Measurements from ENCODE around the gene KCNRG. TPM values are rescaled to one million over a fixed set of nuclear protein-coding genes. Genes with fewer than 3 reads are reported as not detected.

Gene KCNRG
- total and polyA plus RNA-seq, 9 of the 15 experiments (the other 6 are each of a cell fraction or from before 2014, with no cell fraction given) = 0.36 to 1.1 (median 0.53) TPM

GRCh38 chr13:49996161-49996915, 18.9 kb upstream of the KCNRG start (continued):
- TF ChIP-seq PHF8 (IDR thresholded peaks at IDR 0.05; ENCODE audit: borderline replicate concordance, low read length) = peak; percentile 60; the same call in 1 of the 2 replicates
- no peak for TF ChIP-seq POU5F1 (IDR thresholded peaks at IDR 0.05; ENCODE audit: borderline replicate concordance, low read depth, low read length, partially characterized antibody)
- TF ChIP-seq YY1 (IDR thresholded peaks at IDR 0.05; ENCODE audit: borderline replicate concordance in 1 of 3, control insufficient read depth in 1 of 3, extremely low read depth in 1 of 3, insufficient read depth in 3 of 3, insufficient read length in 1 of 3, insufficient replicate concordance in 2 of 3, low read depth in 1 of 3, low read length in 2 of 3) = peak in 1 of 3 experiments; percentile 29
- peak; percentile 89 for TF ChIP-seq RBFOX2 (IDR thresholded peaks at IDR 0.05; ENCODE audit: low read depth, low read length)
- TF ChIP-seq UBTF (IDR thresholded peaks at IDR 0.05; ENCODE audit: borderline replicate concordance in 1 of 2, low read depth in 2 of 2, low read length in 2 of 2) = 0 out of 4 replicates have a peak, but pooled peaks of 1 of the 2 experiments have one; percentile 38
- peak; percentile 68; the same call in 1 of the 2 replicates for TF ChIP-seq SAFB (IDR thresholded peaks at IDR 0.05; ENCODE audit: borderline replicate concordance, low read depth, low read length)
- no peak for TF ChIP-seq MTA3 (IDR thresholded peaks at IDR 0.05; ENCODE audit: borderline replicate concordance)
- no peak for TF ChIP-seq HMGN3 (IDR thresholded peaks at IDR 0.05; ENCODE audit: borderline replicate concordance, extremely low read depth, insufficient read length, low read depth, low read length)
- TF ChIP-seq ZNF696 (CRISPR knock-in tag; conservative IDR thresholded peaks at IDR 0.05) = no peak
- TF ChIP-seq POLR2A (conservative IDR thresholded peaks at IDR 0.05) = peak; percentile 73; the same call in 1 of the 2 replicates
- TF ChIP-seq, protein P1, sequence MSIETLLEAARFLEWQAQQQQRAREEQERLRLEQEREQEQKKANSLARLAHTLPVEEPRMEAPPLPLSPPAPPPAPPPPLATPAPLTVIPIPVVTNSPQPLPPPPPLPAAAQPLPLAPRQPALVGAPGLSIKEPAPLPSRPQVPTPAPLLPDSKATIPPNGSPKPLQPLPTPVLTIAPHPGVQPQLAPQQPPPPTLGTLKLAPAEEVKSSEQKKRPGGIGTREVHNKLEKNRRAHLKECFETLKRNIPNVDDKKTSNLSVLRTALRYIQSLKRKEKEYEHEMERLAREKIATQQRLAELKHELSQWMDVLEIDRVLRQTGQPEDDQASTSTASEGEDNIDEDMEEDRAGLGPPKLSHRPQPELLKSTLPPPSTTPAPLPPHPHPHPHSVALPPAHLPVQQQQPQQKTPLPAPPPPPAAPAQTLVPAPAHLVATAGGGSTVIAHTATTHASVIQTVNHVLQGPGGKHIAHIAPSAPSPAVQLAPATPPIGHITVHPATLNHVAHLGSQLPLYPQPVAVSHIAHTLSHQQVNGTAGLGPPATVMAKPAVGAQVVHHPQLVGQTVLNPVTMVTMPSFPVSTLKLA (conservative IDR thresholded peaks at IDR 0.05) = peak in 1 of 2 experiments; percentile 37; a peak in 1 of 4 replicates
- no peak for TF ChIP-seq NCOA1 (IDR thresholded peaks at IDR 0.05; ENCODE audit: low read depth)
